Peyer's patch (tissue), 4 donors: Measurements from ENCODE around the gene ATP6V1G3. TPM values are rescaled to one million over a fixed set of nuclear protein-coding genes. Genes with fewer than 3 reads are reported as not detected.
"Not testable (repeated sequence)": the region's sequence is repeated elsewhere in the genome, so short reads cannot be mapped to it uniquely, and the experiment has no call there.

Source experiments
- DNase-seq, 3 donors: peaks; one replicate each; pipeline ENCODE4 v3.0.0-alpha.2; 2017 to 2019
- H3K27ac ChIP-seq, 4 donors: fragments of 200-600 bp; sonication (generic); one replicate each; pipeline ENCODE4 v1.5.1; 2016 to 2019
- H3K27me3 ChIP-seq, 2 donors: fragments of 200-600 bp; sonication (generic); one replicate each; pipeline ENCODE4 v1.5.1; 2019
- H3K36me3 ChIP-seq, 3 donors: fragments of 200-600 bp; sonication (generic); one replicate each; pipeline ENCODE4 v1.5.1; 2016 to 2019
- H3K4me1 ChIP-seq, 4 donors: fragments of 200-600 bp; sonication (generic); one replicate each; pipeline ENCODE4 v1.5.1; 2016 to 2019
- H3K4me3 ChIP-seq, 4 donors: fragments of 200-600 bp; sonication (generic); 1 replicate in 3 of 4; 2 replicates in 1 of 4; pipeline ENCODE4 v1.5.1; 2016 to 2019; ENCODE audit warnings: mild to moderate bottlenecking in 1 of 4
- H3K9me3 ChIP-seq, 4 donors: fragments of 200-600 bp; sonication (generic); one replicate each; pipeline ENCODE4 v1.5.1; 2016 to 2019; ENCODE audit warnings: mild to moderate bottlenecking in 1 of 4
- POLR2A ChIP-seq, 2 donors: fragments of 450-650 bp; IDR thresholded peaks; one replicate each; pipeline ENCODE4 v1.5.1; 2017; ENCODE audit warnings: antibody characterized with exemption in 2 of 2, mild to moderate bottlenecking in 2 of 2, moderate library complexity in 2 of 2
- total RNA-seq, 4 donors: library from RNA; depleted of rRNA; stranded (reverse); fragments of >200 nt; gene quantifications; one replicate each; pipeline ENCODE4 v1.1.0, GENCODE V29; 2016
- TF ChIP-seq, protein P1 (sequence below), 6 experiments: fragments of 450-650 bp in 4 of 6; fragments of 200-600 bp in 2 of 6; sonication (generic) in 1 of 6; IDR thresholded peaks; one replicate each; pipeline ENCODE4 v1.5.1; 2017 to 2019; ENCODE audit warnings: antibody characterized with exemption in 6 of 6, mild to moderate bottlenecking in 3 of 6, moderate library complexity in 1 of 6

The ATP6V1G3 gene, protein sequence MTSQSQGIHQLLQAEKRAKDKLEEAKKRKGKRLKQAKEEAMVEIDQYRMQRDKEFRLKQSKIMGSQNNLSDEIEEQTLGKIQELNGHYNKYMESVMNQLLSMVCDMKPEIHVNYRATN
- total RNA-seq: not detected

DNA sequence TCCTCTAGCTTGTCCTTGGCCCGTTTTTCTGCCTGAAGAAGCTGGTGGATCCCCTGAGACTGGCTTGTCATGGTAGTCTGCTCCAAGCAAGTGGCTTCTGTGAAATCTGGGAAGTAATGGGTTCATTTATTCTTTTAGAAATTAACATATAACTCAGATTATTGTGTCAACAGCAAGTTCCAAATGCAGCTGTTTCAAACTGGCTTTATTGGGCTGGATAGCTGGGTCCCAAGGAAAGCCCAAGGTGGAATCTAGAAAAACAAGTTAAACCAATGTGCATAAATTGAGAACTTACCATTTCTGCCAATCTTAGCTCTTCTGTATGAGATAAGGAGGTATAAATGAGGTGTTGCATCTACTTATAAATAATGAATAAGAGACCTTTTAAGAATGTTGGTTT, at the start of gene ATP6V1G3:
TSS of gene ATP6V1G3 (minus strand) at position 101 of the 400 bp plus-strand sequence. CDS start at position 71, 30 bp downstream.
- no peaks in the 10 kb centered on the region for H3K36me3 ChIP-seq
- no peaks in the 10 kb centered on the region for H3K27me3 ChIP-seq
- no peaks in the 10 kb centered on the region for H3K4me1 ChIP-seq
- no peak for DNase-seq
- no peak within 1 kb of the TSS for H3K27ac ChIP-seq
- H3K4me3 ChIP-seq: no peak within 1 kb of the TSS
- no peaks in the 10 kb centered on the region for H3K9me3 ChIP-seq
- no peak for TF ChIP-seq POLR2A (IDR thresholded peaks at IDR 0.05)
- TF ChIP-seq, protein P1, sequence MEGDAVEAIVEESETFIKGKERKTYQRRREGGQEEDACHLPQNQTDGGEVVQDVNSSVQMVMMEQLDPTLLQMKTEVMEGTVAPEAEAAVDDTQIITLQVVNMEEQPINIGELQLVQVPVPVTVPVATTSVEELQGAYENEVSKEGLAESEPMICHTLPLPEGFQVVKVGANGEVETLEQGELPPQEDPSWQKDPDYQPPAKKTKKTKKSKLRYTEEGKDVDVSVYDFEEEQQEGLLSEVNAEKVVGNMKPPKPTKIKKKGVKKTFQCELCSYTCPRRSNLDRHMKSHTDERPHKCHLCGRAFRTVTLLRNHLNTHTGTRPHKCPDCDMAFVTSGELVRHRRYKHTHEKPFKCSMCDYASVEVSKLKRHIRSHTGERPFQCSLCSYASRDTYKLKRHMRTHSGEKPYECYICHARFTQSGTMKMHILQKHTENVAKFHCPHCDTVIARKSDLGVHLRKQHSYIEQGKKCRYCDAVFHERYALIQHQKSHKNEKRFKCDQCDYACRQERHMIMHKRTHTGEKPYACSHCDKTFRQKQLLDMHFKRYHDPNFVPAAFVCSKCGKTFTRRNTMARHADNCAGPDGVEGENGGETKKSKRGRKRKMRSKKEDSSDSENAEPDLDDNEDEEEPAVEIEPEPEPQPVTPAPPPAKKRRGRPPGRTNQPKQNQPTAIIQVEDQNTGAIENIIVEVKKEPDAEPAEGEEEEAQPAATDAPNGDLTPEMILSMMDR (IDR thresholded peaks at IDR 0.05): no peak

DNA sequence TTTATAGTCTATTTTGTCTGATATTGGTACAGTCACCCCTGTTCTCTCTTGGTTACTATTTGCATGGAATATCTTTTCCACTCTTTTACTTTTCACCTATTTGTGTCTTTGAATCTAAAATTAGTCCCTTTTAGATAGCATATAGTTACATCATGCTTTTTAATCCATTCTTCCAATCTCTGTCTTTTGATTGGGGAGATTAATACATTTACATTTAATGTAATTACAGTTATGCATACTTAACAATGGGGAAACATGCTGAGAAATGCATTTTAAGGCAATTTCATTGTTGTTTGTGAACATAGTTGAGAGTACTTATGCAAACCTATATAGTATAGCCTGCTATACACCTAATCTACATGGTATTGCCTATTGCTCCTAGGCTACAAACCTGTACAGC, 48.4 kb upstream of the ATP6V1G3 start:
- no peaks in the 10 kb centered on the region for H3K4me1 ChIP-seq
- H3K4me3 ChIP-seq: no peak overlapping the region
- H3K9me3 ChIP-seq: no peaks in the 10 kb centered on the region
- no peak overlapping the region for H3K27ac ChIP-seq
- no peaks in the 10 kb centered on the region for H3K27me3 ChIP-seq
- H3K36me3 ChIP-seq: no peaks in the 10 kb centered on the region
- DNase-seq: no peak
- TF ChIP-seq, protein P1 (IDR thresholded peaks at IDR 0.05): no peak

DNA sequence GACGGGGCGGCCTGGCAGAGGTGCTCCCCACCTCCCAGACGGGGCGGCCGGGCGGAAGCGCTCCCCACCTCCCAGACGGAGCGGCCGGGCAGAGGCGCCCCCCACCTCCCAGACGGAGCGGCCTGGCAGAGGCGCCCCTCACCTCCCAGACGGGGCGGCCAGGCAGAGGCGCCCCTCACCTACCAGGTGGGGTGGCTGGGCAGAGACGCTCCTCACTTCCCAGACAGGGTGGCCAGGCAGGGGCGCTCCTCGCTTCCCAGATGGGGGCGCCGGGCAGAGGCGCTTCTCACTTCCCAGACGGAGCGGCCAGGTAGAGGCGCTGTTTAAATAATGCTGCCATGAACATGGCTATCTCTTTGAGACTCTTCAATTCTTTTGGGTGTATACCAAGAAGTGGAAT, 43.7 kb upstream of the ATP6V1G3 start:
- H3K9me3 ChIP-seq: no peaks in the 10 kb centered on the region
- DNase-seq: no peak
- H3K36me3 ChIP-seq: no peaks in the 10 kb centered on the region
- H3K27me3 ChIP-seq: no peaks in the 10 kb centered on the region
- no peaks in the 10 kb centered on the region for H3K4me1 ChIP-seq
- TF ChIP-seq, protein P1 (IDR thresholded peaks at IDR 0.05): no peak
- no peak for TF ChIP-seq POLR2A (IDR thresholded peaks at IDR 0.05)
- no peak overlapping the region for H3K27ac ChIP-seq
- no peak overlapping the region for H3K4me3 ChIP-seq

DNA sequence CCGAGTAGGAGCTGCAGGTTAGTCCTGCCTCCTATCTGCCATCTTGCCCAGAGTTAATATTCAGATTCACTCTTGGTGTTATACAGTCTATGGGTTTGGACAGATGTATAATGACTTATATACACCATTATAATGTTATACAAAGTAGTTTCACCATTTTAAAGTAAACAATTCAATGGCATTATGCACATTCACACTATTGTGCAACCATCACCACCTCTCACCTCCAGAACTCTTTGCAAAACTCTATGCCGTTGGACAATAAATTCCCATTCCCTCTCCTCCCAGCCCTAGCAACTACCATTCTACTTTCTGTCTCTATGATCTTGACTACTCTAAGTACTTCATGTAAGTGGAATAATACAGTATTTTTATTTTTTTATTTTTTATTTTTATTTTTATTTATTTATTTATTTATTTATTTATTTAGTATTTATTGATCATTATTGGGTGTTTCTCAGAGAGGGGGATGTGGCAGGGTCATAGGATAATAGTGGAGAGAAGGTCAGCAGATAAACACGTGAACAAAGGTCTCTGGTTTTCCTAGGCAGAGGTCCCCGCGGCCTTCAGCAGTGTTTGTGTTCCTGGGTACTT, 42.8 kb upstream of the ATP6V1G3 start:
- not testable (repeated sequence) for DNase-seq, H3K36me3 ChIP-seq, H3K4me1 ChIP-seq, H3K4me3 ChIP-seq, H3K9me3 ChIP-seq, H3K27me3 ChIP-seq, H3K27ac ChIP-seq

DNA sequence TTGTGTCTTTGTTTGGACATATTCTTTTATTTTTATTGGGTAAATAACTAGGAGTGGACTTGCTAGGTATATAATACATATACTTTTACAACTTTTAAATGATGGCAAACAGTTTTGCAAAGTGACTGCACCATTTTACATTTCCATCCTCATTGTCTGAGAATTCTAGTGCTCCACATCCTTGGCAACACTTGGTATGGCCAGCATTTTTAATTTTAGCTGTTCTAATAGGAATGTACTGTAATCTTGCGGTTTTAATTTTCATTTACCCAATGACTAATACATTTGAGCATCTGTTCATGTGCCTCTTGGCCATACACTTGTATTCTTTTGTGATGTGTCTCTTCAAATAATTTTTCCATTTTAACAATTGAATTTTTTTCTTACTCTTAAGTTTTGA, 37.0 kb upstream of the ATP6V1G3 start:
- Histone ChIP-seq H3K27ac (no peak overlapping the region), H3K27me3 (no peaks in the 10 kb centered on the region), H3K4me3 (no peak overlapping the region), H3K36me3 (no peaks in the 10 kb centered on the region), H3K9me3 (no peaks in the 10 kb centered on the region), H3K4me1 (no peaks in the 10 kb centered on the region)
- TF ChIP-seq, protein P1 (IDR thresholded peaks at IDR 0.05): no peak
- no peak for TF ChIP-seq POLR2A (IDR thresholded peaks at IDR 0.05)
- no peak for DNase-seq

DNA sequence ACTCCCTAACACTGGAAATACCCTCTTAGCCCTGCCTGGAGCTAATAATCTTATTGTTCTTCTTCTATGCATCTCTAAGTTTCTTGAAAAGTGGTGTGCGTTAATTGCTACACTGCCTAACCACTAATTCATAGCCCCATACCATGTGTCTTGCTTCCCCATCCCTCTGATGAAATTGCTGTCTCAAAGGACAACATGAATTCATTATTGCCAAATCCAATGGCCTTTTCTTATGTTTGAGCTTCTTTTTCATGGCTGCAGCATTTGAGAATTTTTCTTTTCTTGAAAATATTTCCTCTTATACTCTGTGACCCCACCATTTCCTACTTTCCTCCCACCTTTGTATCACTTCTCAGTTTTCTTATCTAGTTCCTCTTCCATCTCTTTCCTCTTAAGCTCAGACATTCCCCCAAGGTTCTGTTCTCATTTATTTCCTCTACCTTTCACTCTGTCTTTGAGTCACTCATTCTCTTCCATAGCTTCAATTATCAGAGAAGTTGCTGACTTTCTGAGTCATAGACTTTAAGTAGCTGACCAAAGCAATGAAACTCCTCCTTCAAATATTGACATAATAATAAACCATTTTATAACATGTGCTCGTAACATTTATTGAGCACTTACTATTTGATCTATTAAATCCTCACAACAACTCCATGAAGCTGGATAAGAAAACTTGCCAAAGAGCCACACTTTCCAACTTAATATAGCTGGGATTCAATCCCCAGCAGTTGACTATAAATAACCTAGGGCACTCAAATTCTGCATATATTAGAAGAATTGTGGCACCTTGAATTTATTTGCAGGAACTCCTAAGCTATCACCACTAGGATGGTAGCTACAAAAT, 35.5 kb upstream of the ATP6V1G3 start:
- no peaks in the 10 kb centered on the region for H3K9me3 ChIP-seq
- H3K4me3 ChIP-seq: no peak overlapping the region
- H3K27me3 ChIP-seq: no peaks in the 10 kb centered on the region
- no peaks in the 10 kb centered on the region for H3K4me1 ChIP-seq
- no peaks in the 10 kb centered on the region for H3K36me3 ChIP-seq
- no peak for DNase-seq
- TF ChIP-seq, protein P1 (IDR thresholded peaks at IDR 0.05): no peak
- TF ChIP-seq POLR2A (IDR thresholded peaks at IDR 0.05): no peak
- H3K27ac ChIP-seq: no peak overlapping the region
